NCI-H345 (cell line): ENCODE measurements around the gene PIGT.

Experiments
- DNase-seq: peaks from one replicate; lab custom pipeline; 2025; lab: John Stamatoyannopoulos, UW

Gene PIGT

DNA sequence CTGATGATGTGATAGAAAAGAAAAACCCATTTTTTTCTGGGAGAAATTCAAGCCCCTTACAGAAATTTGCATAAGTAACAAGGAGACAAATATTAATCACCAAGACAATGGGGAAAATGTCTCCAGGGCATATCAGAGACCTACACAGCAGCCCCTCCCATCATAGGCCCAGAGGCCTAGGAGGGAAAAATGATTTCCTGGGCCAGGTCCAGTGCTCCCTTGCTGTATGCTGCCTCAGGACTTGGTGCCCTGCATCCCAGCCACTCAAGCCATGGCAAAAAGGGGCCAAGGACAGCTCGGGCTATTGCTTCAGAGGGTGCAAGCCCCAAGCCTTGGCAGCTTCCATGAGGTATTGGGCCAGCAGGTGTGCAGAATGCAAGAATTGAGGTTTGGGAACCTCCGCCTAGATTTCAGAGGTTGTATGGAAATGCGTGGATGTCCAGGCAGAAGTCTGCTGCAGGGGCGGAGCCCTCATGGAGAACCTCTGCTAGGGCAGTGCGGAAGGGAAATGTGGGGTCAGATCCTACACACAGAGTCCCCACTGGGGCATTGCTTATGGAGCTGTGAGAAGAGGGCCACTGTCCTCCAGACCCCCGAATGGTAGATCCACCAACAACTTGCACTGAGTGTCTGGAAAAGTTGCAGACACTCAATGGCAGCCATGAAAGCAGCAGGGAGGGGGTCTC, 15.5 kb upstream of the PIGT start:
- no peak for DNase-seq

DNA sequence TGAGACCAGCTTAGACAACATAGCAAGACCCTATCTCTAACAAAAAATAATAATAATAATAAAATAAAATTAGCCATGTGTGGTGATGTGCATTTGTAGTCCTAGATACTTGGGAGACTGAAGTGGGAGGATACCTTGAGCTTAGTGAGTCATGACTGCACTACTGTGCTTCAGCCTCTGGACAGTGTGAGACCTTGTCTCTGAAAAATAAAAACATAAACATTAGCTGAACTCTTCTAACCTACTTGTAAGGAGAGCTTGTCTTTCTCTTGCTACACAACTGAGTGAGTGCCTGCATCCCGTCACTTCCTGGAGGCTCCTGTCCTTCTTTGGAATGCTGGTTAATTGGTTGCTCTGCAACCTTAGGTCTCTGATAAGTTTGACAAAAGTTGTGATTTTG, 13.0 kb upstream of the PIGT start:
- DNase-seq, result no peak

DNA sequence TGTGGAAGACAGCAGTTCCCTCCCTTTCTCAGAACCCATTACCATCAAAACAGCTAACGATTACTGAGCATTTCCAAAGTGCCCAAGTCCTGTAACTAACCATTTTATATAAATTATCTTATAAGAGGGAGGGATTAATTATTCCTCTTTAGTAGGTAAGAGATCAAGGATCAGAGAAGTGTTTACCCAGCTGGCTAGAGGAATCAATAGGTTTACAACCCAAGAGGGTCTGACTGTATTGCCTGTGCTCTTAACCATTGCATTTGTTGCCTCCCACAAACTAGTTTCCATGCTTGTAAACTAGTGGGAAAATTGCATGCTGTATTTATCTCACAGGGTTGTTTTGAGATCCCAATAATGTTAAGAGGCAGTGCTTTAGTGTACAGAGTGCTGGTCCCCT, 11.5 kb upstream of the PIGT start:
- DNase-seq, result peak; percentile 42

DNA sequence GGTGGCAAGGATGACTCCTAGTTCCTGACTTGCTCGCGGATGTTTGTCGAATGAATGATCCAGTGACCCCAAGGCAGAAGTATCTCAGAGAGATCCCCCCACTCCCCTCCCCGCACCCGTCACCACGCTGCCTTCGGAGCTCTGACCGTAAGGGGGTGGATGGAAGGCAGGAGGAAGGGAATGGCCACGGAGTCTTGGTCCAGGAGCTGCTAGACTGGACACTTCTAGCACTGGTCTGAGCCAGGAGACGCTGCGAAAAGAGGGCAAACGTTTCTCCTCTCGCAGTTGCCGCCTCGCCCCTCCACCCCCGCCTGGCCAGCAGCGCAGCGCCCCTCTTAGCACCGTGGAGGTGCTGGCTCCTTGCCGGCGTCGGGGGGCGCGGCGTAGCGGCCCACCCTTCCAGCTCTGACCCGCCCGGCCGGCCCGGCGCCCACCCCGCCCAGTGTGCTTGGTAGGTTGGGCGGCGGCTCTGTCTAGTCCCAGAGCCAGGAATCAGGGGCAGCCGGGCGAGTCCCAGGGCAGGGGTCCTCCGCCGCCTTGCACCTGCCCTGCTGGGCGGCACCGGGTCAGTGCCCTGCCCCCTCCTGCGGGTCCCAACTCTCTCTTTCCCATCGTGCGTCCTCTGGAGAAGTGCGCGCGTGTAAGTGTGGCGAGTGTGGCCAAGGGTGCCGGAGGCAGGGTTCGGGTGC, 10.2 kb upstream of the PIGT start:
- no peak for DNase-seq

DNA sequence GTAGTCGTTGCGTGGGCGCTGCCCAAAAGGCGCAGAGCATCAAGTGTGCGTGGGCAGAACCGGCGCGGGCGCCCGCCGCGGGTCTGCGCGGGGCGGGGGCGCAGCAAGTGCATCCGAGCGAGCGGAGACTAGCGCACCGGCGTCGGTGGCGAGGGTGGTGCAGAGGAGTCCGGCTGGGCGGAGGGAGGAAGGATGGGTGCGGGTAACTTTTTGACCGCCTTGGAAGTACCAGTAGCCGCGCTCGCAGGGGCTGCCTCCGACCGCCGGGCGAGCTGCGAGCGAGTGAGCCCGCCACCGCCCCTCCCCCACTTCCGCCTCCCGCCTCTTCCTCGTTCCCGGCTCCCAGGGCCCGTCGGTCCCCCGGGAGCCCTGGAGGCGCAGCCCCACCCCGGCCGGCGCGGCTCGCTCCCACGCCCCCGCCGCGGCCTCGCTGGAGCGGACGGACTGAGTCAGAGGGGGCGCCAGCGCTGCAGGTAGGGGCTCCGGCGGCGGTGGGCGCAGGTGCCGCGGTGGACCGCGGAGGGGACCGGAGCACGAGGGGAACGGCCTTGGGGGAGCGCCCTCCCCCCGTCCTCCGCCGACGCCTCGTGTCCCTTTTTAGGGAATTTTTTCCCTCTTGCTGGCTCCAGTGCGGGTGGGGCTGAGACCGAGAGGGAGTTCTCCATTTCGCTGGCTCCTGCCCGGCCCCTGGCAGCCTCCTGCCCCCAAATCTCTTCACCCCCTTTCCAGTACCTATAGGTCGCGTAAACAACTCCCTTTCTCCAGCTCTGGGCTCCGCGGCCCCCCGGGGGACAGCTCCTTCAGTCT, 9.5 kb upstream of the PIGT start:
- peak; percentile 72 for DNase-seq

DNA sequence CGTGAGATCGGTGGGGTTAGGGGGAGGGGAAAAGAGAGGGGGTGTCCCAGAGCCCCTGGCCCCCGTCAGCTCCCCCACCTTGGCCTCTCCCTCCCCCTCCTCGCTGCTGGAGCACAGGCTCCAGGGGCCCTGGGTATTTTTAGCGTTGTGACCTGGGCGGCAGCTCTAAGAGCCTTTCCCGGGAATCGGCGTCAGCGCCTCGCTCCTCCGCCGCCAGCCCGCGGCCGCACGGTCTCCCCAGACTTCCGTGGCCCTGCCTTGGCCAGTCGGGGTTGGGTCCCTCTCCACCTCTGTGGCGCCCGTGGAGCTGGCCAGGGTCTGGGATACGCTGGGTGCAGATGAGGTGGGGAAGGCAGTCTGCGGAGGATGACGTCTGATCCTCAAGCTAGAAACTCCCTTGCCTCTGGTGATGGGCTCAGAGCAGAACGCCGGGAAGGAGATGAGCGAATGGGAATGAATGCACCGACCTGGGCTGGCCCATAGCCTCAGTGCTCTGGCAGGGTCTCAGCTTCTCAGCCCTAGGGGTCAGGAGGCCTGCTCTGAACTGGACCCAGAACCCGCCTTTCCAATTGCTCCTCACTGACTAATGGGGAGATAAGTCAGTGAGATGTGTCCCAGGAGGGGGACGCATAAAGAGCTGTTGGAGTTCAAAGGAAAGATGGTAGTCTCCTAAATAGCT, 8.7 kb upstream of the PIGT start:
- DNase-seq, result peak; percentile 53

DNA sequence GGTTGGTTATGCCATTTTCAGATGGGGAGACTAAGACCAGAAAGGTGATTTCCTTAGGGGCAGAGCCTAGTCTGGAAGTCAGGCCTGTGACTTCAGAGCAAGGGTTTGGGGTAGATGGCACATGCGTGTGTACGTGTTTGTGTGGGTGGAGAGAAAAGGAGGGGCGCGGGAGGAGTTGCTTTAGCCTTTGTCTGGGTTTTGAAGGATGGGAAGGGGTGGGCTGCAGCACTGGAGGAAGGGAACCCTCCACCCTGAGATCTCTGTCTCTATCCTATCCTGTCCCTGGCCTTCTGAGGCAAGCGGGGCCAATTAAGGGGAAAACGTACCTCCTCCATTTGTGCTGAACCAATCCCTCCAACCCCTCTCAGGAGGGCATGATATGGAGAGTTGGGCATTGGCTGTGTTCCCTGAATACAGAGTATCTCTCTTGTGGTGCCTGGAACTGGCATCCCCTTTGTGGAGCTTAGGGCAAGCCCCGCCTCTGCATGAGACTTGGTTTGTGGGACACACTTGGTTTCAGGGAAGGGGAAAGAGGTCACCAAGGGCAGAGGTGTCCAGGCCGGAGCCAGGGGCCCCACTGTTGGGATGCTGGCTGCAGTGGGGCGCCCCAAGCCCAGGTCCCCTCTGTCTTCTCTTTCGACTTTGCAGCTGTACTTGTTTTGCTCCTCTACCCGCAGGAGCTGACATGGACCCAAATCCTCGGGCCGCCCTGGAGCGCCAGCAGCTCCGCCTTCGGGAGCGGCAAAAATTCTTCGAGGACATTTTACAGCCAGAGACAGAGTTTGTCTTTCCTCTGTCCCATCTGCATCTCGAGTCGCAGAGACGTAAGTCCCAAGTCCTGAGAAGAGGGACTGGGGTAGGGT, 7.9 kb upstream of the PIGT start, which contains the start of gene DBNDD2:
TSS of gene DBNDD2 (plus strand) at position 507 of the 863 bp plus-strand sequence. CDS start at position 686, 179 bp downstream.
- DNase-seq, result no peak

DNA sequence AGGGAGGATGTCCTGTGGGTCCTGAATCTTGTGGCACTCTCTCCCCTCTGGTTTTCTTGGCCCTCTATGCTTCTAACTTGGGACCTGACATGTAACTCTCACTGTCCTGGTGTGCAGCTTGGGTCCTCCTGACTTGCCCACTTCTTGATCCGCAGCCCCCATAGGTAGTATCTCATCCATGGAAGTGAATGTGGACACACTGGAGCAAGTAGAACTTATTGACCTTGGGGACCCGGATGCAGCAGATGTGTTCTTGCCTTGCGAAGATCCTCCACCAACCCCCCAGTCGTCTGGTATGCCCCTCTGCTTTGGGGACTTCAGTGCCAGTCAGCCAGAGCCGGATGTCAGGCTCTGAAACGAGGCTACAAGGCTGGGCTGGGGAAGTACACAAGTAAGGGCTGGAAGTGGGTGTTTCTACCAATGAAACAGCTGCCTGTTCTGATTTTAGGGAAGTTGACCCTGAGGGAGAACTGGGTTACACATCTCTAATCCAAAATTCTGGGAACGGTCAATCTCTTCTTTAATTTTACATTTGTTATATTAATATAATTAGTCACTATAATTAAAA, 7.2 kb upstream of the PIGT start:
- DNase-seq, result no peak

DNA sequence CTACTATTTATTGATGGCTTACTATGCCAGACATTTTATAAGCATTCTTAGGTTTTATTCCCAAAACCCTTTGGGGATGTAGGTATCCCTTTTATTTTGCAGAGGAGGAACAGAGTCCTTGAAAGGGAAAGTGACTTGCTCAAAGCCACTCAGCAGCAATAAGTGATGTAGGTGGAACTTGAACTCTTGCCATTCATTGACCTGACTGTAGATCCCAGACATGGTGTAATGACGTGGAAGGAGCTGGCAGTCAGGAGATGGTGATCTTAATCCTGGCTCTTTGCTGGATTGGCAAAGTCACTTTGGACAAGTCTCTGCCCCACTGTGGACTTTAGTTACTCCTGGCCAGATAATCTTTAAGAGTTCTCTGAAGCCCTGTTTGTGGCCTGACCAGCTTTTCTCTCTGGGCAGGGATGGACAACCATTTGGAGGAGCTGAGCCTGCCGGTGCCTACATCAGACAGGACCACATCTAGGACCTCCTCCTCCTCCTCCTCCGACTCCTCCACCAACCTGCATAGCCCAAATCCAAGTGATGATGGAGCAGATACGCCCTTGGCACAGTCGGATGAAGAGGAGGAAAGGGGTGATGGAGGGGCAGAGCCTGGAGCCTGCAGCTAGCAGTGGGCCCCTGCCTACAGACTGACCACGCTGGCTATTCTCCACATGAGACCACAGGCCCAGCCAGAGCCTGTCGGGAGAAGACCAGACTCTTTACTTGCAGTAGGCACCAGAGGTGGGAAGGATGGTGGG, 6.2 kb upstream of the PIGT start:
- DNase-seq, result no peak

DNA sequence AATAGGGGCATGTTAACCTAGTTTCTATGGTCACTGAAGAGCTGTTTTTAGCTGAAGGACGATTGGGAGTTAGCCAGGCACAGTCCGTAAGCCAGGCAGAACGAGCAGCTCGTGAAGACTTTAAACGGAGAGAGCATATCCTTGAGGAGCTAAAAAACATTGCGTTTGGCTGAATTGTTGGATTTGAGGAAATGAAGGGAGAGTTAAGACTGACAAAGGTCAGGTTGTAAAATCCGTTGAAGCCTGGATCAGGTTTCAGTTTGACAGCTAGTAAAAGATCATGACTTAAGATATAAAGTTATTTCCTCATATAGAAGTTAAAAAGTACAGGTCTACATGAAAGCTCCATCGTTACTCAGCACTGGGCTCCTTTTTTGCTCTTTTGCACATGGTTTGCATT, 5.1 kb upstream of the PIGT start:
- no peak for DNase-seq

DNA sequence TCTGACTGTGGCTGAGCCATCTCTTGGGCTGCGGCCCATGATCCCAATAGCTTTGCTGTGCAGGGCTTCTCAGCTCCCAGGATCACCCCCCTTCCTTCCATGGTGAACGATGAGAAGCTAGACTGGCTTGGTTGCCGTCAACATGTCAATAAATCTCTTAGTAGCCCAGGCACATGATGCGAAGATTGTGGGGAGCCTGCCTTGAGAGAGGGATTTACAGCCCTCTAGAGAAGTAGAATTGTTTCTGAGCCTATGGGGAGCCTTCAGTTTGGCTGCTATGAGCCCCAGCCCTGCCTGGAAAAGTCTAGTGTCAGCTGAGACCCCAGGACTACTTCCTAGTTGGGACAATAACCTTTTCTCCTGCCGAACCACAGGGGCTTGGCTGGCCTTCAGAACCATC, 3.3 kb upstream of the PIGT start:
- DNase-seq, result no peak

DNA sequence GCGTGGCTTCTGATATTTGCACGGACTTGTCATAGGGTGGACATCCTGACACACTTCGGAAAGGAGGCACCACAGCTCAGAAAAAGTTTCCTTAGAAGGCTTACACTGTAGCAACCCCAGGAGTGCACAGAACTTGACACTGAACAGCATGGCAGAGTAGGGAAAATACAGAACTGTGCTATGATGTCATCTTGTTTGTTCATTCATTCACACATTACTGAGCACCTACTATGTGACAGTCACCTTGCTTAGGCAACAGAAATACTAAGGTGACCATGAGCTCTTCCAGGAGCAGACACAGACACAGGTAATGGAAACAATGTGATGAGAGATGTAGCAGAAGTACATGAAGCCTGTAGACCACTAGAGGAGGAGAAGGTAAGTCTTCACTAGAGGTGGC, 2.5 kb upstream of the PIGT start:
- DNase-seq, result no peak

DNA sequence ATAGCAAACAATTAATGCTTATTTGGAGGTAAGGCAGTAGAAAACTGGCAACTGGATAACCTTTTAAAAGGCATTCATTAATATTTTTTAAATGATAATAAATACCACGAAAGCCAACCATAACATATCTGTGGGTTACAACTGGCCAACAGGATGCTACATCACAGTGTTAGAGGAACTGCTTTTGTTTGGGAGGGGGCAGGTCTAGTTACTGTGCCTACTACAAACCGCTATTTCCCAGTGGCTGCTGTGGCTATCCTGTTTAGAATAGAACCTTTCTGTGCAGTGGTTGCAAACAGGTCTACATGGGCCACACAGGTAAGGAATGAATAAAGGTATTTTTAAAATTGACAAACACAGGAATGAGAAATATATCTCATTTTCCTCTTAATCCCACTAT, 976 bp downstream of the PIGT start:
- no peak for DNase-seq

DNA sequence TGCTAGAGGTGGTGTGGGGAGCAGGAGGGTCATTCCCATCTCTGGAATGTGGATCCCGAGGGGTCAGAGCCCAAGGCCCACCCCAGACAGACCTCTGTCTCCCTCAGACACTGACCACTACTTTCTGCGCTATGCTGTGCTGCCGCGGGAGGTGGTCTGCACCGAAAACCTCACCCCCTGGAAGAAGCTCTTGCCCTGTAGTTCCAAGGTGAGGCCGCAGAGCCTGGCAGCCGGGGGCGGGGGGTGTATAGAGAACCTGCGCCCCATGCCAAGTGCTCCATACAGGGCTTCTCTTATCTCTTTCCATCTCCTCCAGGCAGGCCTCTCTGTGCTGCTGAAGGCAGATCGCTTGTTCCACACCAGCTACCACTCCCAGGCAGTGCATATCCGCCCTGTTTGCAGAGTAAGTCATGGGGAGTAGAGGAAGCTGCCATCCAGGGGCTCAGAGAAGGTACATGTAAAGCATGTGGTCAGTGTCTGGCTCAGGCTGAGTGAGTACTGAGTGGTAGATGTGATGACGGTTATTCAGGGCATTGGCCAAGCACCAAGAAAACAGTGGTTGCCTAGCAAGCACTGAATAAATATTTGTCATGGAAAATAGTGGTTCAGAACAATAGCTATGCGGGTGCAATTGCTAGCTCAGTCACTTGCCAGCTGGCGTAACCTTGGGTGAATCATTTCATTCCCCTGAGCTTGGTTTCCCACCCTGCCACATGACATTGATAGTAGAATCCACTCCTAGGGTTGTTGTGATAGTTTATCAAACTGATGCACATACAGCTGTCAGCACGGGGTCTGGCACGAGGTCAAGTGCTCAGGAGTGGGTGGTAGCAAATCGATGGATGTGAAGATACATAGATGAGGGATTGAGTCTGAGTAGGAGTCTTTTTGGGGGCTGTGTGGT, 3.5 kb downstream of the PIGT start:
- peak; percentile 98 for DNase-seq

DNA sequence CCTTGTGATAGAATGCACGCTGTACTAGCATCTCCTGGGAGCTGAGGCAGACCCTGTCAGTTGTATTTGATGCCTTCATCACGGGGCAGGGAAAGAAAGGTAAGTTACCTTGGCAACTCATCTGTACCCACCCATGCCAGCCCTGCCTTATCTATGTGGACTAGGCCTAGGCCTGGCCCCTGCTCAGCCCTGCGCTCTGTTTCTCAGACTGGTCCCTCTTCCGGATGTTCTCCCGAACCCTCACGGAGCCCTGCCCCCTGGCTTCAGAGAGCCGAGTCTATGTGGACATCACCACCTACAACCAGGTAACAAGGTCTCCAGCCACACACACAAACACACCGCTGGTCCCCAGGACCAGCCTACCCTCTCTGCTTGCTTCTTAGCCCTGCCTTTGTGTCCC, 4.2 kb downstream of the PIGT start:
- no peak for DNase-seq

DNA sequence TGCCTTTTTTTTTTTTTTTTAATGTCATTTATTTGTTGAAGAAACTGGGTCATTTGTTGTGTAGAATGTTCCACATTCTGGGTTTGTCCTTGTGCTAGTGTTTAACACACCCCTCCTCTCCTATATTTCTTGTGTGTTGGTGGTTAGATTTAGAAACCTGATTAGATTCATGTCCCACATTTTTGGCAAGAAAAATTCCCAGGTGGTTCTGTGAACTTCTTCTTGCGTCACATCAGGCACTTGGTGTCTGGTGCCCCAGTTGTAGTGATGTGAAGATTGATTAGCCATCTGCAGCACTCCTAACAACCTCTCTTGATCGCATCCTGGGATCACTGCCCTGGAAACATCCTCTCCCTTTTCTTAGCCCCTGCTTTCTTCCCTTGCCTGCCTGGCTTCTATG, 7.8 kb downstream of the PIGT start:
- DNase-seq, result no peak

DNA sequence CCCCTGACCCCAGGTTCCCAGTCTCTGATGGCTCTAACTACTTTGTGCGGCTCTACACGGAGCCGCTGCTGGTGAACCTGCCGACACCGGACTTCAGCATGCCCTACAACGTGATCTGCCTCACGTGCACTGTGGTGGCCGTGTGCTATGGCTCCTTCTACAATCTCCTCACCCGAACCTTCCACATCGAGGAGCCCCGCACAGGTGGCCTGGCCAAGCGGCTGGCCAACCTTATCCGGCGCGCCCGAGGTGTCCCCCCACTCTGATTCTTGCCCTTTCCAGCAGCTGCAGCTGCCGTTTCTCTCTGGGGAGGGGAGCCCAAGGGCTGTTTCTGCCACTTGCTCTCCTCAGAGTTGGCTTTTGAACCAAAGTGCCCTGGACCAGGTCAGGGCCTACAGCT, 9.6 kb downstream of the PIGT start:
- no peak for DNase-seq

DNA sequence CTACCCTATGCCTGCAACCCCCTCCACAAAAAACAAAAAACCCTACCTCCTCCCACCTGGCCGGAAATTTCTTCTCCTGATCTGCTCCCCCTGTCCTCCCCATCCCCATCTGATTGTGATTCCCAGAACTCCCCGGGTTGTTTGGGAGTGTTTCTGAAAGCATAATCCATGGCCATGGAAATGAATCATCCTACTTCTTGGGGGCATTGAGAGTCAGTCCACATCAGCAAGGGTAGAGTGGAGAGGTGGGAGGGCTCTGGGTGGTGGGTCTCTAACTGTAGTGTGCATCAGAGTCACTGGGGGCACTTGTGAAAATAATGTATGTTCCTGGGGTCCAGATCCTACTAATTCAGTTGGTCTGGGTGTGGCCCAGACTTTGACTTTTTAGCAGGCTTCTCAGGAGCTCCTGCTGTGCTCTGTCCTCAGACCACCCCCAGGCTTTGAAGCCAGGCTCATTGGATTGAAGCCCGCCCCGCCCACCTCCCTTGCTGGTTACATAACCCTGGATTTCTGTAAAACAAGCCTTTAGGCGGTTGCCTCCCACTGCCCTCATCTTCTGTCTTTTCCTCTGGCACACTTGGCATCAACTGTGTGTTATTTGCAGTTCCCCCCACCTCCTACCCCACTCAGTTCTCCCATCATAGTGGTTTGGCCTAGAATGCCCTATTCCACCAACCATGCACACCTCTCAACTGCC, 10.5 kb downstream of the PIGT start:
- no peak for DNase-seq
